PC-9 (cell line): ENCODE data around the gene STARD13.

Experiments
- CTCF ChIP-seq: fragments of 200-600 bp; sonication (generic); conservative IDR thresholded peaks from 2 replicates; pipeline ENCODE4 v1.6.1; 2017; ENCODE audit warnings: mixed run types, antibody characterized with exemption, mild to moderate bottlenecking, moderate library complexity
- EZH2 ChIP-seq: fragments of 200-600 bp; sonication (generic); IDR thresholded peaks from 2 replicates; pipeline ENCODE4 v1.8.0; 2017; ENCODE audit warnings: antibody characterized with exemption, low read depth

GRCh38 chr13:33134213-33134612, 151.3 kb downstream of the STARD13 start:
- TF ChIP-seq CTCF = no peak
- TF ChIP-seq EZH2 = no peak
